Activated CD4-positive, alpha-beta T cell treated with anti-CD3 and anti-CD28 coated beads, Interleukin-2, amount 50 U/mL, for 24 hours (primary cell): Measurements from ENCODE around the gene KMT2C.
"Not testable (repeated sequence)": the region's sequence is repeated elsewhere in the genome, so short reads cannot be mapped to it uniquely, and the experiment has no call there.

Source experiments
- DNase-seq, 2 donors: peaks; one replicate each; pipeline ENCODE4 v3.0.0-alpha.2; 2020; ENCODE audit warnings: low read depth in 1 of 2, low spot score in 1 of 2

The KMT2C gene

GRCh38 chr7:152313831-152314604 lies 121.8 kb downstream of the KMT2C start:
- no peak for DNase-seq

- no peak for DNase-seq
Observed at GRCh38 chr7:152313217-152313616, 122.6 kb downstream of the KMT2C start.

- no peak for DNase-seq
Observed at GRCh38 chr7:152312316-152312715, 123.5 kb downstream of the KMT2C start.

GRCh38 chr7:152307902-152308301 lies 127.9 kb downstream of the KMT2C start:
- DNase-seq = no peak

- not testable (repeated sequence) for DNase-seq
Observed at GRCh38 chr7:152299542-152300143, 136.2 kb downstream of the KMT2C start.

- DNase-seq = no peak
Observed at GRCh38 chr7:152292897-152293296, 142.9 kb downstream of the KMT2C start.

- not testable (repeated sequence) for DNase-seq
Observed at GRCh38 chr7:152286972-152287371, 148.8 kb downstream of the KMT2C start.

- not testable (repeated sequence) for DNase-seq
Observed at GRCh38 chr7:152286219-152286618, 149.6 kb downstream of the KMT2C start.

- DNase-seq = not testable (repeated sequence)
Observed at GRCh38 chr7:152284998-152285397, 150.8 kb downstream of the KMT2C start.

GRCh38 chr7:152277687-152278086 lies 158.1 kb downstream of the KMT2C start:
- DNase-seq = not testable (repeated sequence)

GRCh38 chr7:152270427-152270826 lies 165.4 kb downstream of the KMT2C start:
- not testable (repeated sequence) for DNase-seq

GRCh38 chr7:152266859-152267258 lies 168.9 kb downstream of the KMT2C start:
- DNase-seq = not testable (repeated sequence)

- not testable (repeated sequence) for DNase-seq
Observed at GRCh38 chr7:152264915-152265314, 170.9 kb downstream of the KMT2C start.

GRCh38 chr7:152262146-152262545 lies 173.7 kb downstream of the KMT2C start:
- not testable (repeated sequence) for DNase-seq

- not testable (repeated sequence) for DNase-seq
Observed at GRCh38 chr7:152259645-152260044, 176.2 kb downstream of the KMT2C start.

GRCh38 chr7:152247851-152248250 lies 188.0 kb downstream of the KMT2C start:
- DNase-seq = not testable (repeated sequence)

GRCh38 chr7:152245417-152245816 lies 190.4 kb downstream of the KMT2C start:
- DNase-seq = not testable (repeated sequence)

- DNase-seq = not testable (repeated sequence)
Observed at GRCh38 chr7:152243464-152243863, 192.3 kb downstream of the KMT2C start.

- DNase-seq = not testable (repeated sequence)
Observed at GRCh38 chr7:152241301-152241700, 194.5 kb downstream of the KMT2C start.

GRCh38 chr7:152236306-152236705 lies 199.5 kb downstream of the KMT2C start:
- DNase-seq = not testable (repeated sequence)

GRCh38 chr7:152234421-152234820 lies 201.4 kb downstream of the KMT2C start:
- not testable (repeated sequence) for DNase-seq

GRCh38 chr7:152231089-152231488 lies 204.7 kb downstream of the KMT2C start:
- DNase-seq = no peak
